HG03520 (cell line): Measurements from ENCODE around the gene NPHS1.
"Not testable (repeated sequence)": the region's sequence is repeated elsewhere in the genome, so short reads cannot be mapped to it uniquely, and the experiment has no call there.

ENCODE experiments used
- ATAC-seq: cut with Tn5 transposase; IDR thresholded peaks from one replicate; pipeline ENCODE4 v1.9.1; 2021; ENCODE audit warnings: mild to moderate bottlenecking, moderate library complexity; ENCODE audit not compliant: unreplicated experiment

Gene NPHS1

GRCh38 chr19:35813043-35813890 lies 39.0 kb downstream of the NPHS1 start:
- ATAC-seq = no peak

GRCh38 chr19:35812220-35813042 lies 39.9 kb downstream of the NPHS1 start, which contains the start of gene PRODH2:
PRODH2 (minus strand) TSS chr19:35812845; CDS start chr19:35812805, 40 bp downstream.
- no peak for ATAC-seq

- ATAC-seq = no peak
These were observed 40.7 kb downstream of the NPHS1 start for GRCh38 chr19:35811317-35812219.

GRCh38 chr19:35807633-35808032 lies 44.7 kb downstream of the NPHS1 start:
- ATAC-seq = no peak

- no peak for ATAC-seq
These were observed 45.7 kb downstream of the NPHS1 start for GRCh38 chr19:35806597-35806996.

- no peak for ATAC-seq
These were observed 46.7 kb downstream of the NPHS1 start for GRCh38 chr19:35805526-35806102.

- no peak for ATAC-seq
These were observed 50.5 kb downstream of the NPHS1 start for GRCh38 chr19:35801828-35802227.

- ATAC-seq = no peak
These were observed 54.6 kb downstream of the NPHS1 start for GRCh38 chr19:35797663-35798062.

- ATAC-seq = no peak
These were observed 55.4 kb downstream of the NPHS1 start for GRCh38 chr19:35796645-35797542.

GRCh38 chr19:35795564-35795963 lies 56.7 kb downstream of the NPHS1 start:
- not testable (repeated sequence) for ATAC-seq

- no peak for ATAC-seq
These were observed 58.7 kb downstream of the NPHS1 start for GRCh38 chr19:35793381-35794165.

GRCh38 chr19:35792888-35793287 lies 59.4 kb downstream of the NPHS1 start:
- ATAC-seq = no peak

- no peak for ATAC-seq
These were observed 60.0 kb downstream of the NPHS1 start for GRCh38 chr19:35792312-35792711.

GRCh38 chr19:35791814-35792279 lies 60.5 kb downstream of the NPHS1 start:
- ATAC-seq = no peak

GRCh38 chr19:35790981-35791813 lies 61.1 kb downstream of the NPHS1 start:
- no peak for ATAC-seq

- ATAC-seq = no peak
These were observed 62.0 kb downstream of the NPHS1 start for GRCh38 chr19:35789978-35790944.
